ENCODE data around the gene LCE1D. TPM values are rescaled to one million over a fixed set of nuclear protein-coding genes. Genes with fewer than 3 reads are reported as not detected.

Gene LCE1D
- total RNA-seq, 1 donor from 2014 or later: not detected

- Histone ChIP-seq H3K4me3 (no peak within 1 kb of the TSS), H3K9me3 (no peaks in the 10 kb centered on the region), H3K27me3 (ENCODE audit: low read depth) (peaks cover 8% of the 10 kb centered on the region), H3K27ac (no peak within 1 kb of the TSS), H3K36me3 (no peaks in the 10 kb centered on the region), H3K4me1 (no peaks in the 10 kb centered on the region)
- no peak for ATAC-seq
- DNase-seq: no peak
- intact Hi-C loops (cut with DNase I): no loop called here
- TF ChIP-seq CTCF (IDR thresholded peaks at IDR 0.05): no peak
These were observed 38.8 kb upstream of the LCE1D start, which contains the start of gene KPRP for GRCh38 chr1:152757747-152758146. KPRP (plus strand) TSS chr1:152758025; CDS start chr1:152759589, 1,564 bp downstream.

DNA sequence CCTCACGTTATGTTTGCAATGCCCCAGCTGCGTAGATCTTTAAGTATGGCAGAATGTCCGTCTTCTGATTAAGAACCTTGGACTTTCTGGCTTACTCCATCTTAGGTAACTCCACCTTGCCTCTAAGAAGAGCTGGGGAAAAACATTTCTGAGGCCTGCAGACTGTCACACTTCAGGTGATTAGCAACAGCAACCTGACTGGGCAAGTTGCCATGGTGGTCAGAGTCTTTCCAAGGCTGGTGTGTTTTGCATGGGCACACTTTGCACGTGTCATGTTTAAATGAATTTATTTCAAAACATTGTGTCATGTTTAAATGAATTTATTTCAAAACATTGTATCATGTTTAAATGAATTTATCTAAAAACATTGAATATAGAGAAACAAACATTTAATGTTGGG lies 37.9 kb upstream of the LCE1D start:
- Histone ChIP-seq H3K4me1 (no peaks in the 10 kb centered on the region), H3K36me3 (no peaks in the 10 kb centered on the region), H3K27ac (no peak overlapping the region), H3K27me3 (ENCODE audit: low read depth) (peaks cover 8% of the 10 kb centered on the region), H3K4me3 (no peak overlapping the region), H3K9me3 (no peaks in the 10 kb centered on the region)
- ATAC-seq (no peak), DNase-seq (no peak)
- no peak for TF ChIP-seq CTCF (IDR thresholded peaks at IDR 0.05)
- intact Hi-C loops (cut with DNase I): no loop called here

- Histone ChIP-seq H3K27me3 (ENCODE audit: low read depth) (peaks cover 8% of the 10 kb centered on the region), H3K4me3 (no peak overlapping the region), H3K4me1 (no peaks in the 10 kb centered on the region), H3K36me3 (no peaks in the 10 kb centered on the region), H3K27ac (no peak overlapping the region), H3K9me3 (no peaks in the 10 kb centered on the region)
- TF ChIP-seq CTCF (IDR thresholded peaks at IDR 0.05): no peak
- DNase-seq (no peak), ATAC-seq (no peak)
- intact Hi-C loops (cut with DNase I): no loop called here
These were observed 36.9 kb upstream of the LCE1D start for GRCh38 chr1:152759453-152760173.

- Histone ChIP-seq H3K4me3 (no peak overlapping the region), H3K4me1 (no peaks in the 10 kb centered on the region), H3K27ac (no peak overlapping the region), H3K9me3 (no peaks in the 10 kb centered on the region), H3K36me3 (no peaks in the 10 kb centered on the region), H3K27me3 (ENCODE audit: low read depth) (peaks cover 8% of the 10 kb centered on the region)
- intact Hi-C loops (cut with DNase I): no loop called here
- TF ChIP-seq CTCF (IDR thresholded peaks at IDR 0.05): no peak
- peak in 1 of 2 donors; percentile 36 for ATAC-seq
- DNase-seq: no peak
These were observed 35.9 kb upstream of the LCE1D start for GRCh38 chr1:152760551-152761190.

- Histone ChIP-seq H3K9me3 (no peaks in the 10 kb centered on the region), H3K27ac (no peak overlapping the region), H3K4me3 (no peak overlapping the region), H3K36me3 (no peaks in the 10 kb centered on the region), H3K4me1 (no peaks in the 10 kb centered on the region), H3K27me3 (ENCODE audit: low read depth) (peaks cover 2% of the 10 kb centered on the region)
- DNase-seq (no peak), ATAC-seq (no peak)
- intact Hi-C loops (cut with DNase I): no loop called here
- no peak for TF ChIP-seq CTCF (IDR thresholded peaks at IDR 0.05)
These were observed 34.8 kb upstream of the LCE1D start for GRCh38 chr1:152761609-152762213.

Measured in lower lobe of right lung (tissue), 2 donors.